Psoas muscle (tissue), 8 donors: ENCODE results near the gene FLNB. TPM values are rescaled to one million over a fixed set of nuclear protein-coding genes. Genes with fewer than 3 reads are reported as not detected.
A peak's percentile ranks its signal among the peaks of the same experiment; 100 is the strongest.

Experiments used
- ATAC-seq, 4 donors: fragments of 200-7000 bp; cut with Tn5 transposase; one replicate each; pipeline ENCODE4 v1.9.1; 2020; ENCODE audit warnings: moderate library complexity in 3 of 4, mild to moderate bottlenecking in 2 of 4
- DNase-seq, 2 donors: peaks; one replicate each; pipeline ENCODE4 v3.0.0-alpha.2; 2020
- H3K27ac ChIP-seq: fragments of 200-600 bp; one replicate; pipeline ENCODE4 v1.8.0; 2022
- H3K27me3 ChIP-seq, 3 donors: fragments of 200-600 bp in 1 of 3; one replicate each; pipeline versions ENCODE4 v1.6.1 to v1.8.0; 2013 to 2022; ENCODE audit warnings: low read length in 2 of 3, mild to moderate bottlenecking in 2 of 3, moderate library complexity in 1 of 3; ENCODE audit not compliant: insufficient read depth in 3 of 3
- H3K36me3 ChIP-seq, 2 donors: fragments of 200-600 bp in 1 of 2; one replicate each; pipeline versions ENCODE4 v1.6.1 to v1.8.0; 2013 to 2022; ENCODE audit warnings: low read depth in 1 of 2, mild to moderate bottlenecking in 1 of 2, moderate library complexity in 1 of 2; ENCODE audit not compliant: insufficient read depth in 1 of 2
- H3K4me1 ChIP-seq: fragments of 200-600 bp; one replicate; pipeline ENCODE4 v1.8.0; 2022
- H3K4me3 ChIP-seq: fragments of 200-600 bp; one replicate; pipeline ENCODE4 v1.8.0; 2022; ENCODE audit warnings: mild to moderate bottlenecking
- H3K9me3 ChIP-seq: fragments of 200-600 bp; one replicate; pipeline ENCODE4 v1.8.0; 2022
- CTCF ChIP-seq: fragments of 200-600 bp; IDR thresholded peaks from one replicate; pipeline ENCODE4 v1.8.0; 2022; ENCODE audit warnings: antibody characterized with exemption
- WGBS, 3 donors: extraction: QIAGEN DNeasy Blood & Tissue Kit; methylation state at CpG; one replicate each; pipeline versions ENCODE4 v1.1.6 to v1.1.7; 2013; 5-methylcytosine and 5-hydroxymethylcytosine counted together
- intact Hi-C, 2 donors: fragments of 100-400 bp; cut with DNase I; formaldehyde crosslinking; loops; one replicate each; pipeline versions ENCODE4 v1.11.0 to v1.14.2; 2022
- polyA plus RNA-seq, 3 donors: library from polyadenylated mRNA; stranded (reverse); fragments of 200-250 nt; gene quantifications; one replicate each; pipeline ENCODE4 v1.2.3, GENCODE V29; 2013
- total RNA-seq, 4 donors: library from RNA; stranded (reverse); fragmentation: NEBNext Ultra II Directional in 2 of 4; extraction: Animal tissue kit (Norgen Biotek cat#: 25700) in 2 of 4; gene quantifications; one replicate each; pipeline versions ENCODE4 v1.2.1 to v1.2.4, GENCODE V29; 2021 to 2023
- donor health status: healthy with polysubstance abuse.
- donor health status: DM: no; HTN: no; CAD: no; lungs with moderate emphysema.
- donor health status: Bipolar disorder and iron deficiency.
- donor health status: healthy.
- donor health status: DM: yes; HTN: yes; CAD: no.
- donor health status: DM: no; HTN: no; CAD: no.
- donor health status: DM: no; HTN: no; CAD: no.
- donor health status: DM: yes; HTN: yes; CAD: no.

Gene FLNB
- total and polyA plus RNA-seq, 7 donors: 6.4 to 17.9 (median 14.7) TPM

- DNase-seq (no peak), ATAC-seq (no peak)
- TF ChIP-seq CTCF: no peak
- no peaks in the 10 kb centered on the region for H3K9me3 ChIP-seq
- 61 to 66% (median 64%) methylated on average over 6 of the region's 6 CpGs for WGBS, 3 donors
- H3K27ac ChIP-seq: no peak overlapping the region
- no peaks in the 10 kb centered on the region for H3K36me3 ChIP-seq
- H3K27me3 ChIP-seq: peaks cover 0 to 15% (median 4%) of the 10 kb centered on the region in 3 donors
- intact Hi-C loops: loop anchor here in 1 of 2 donors (5.0 kb wide), 1 partner anchor 156 kb away; no protein-coding TSS in a partner anchor
- no peak overlapping the region for H3K4me3 ChIP-seq
- H3K4me1 ChIP-seq: peaks cover 5% of the 10 kb centered on the region
Observed at GRCh38 chr3:58006661-58007060, 1.6 kb upstream of the FLNB start.

- Histone ChIP-seq H3K36me3 (no peaks in the 10 kb centered on the region), H3K4me1 (peaks cover 5% of the 10 kb centered on the region), H3K27ac (peak overlapping the region; percentile 38), H3K4me3 (peak overlapping the region; percentile 81), H3K27me3 (peaks cover 0 to 15% (median 4%) of the 10 kb centered on the region in 3 donors), H3K9me3 (no peaks in the 10 kb centered on the region)
- DNase-seq: peak in 1 of 2 donors; percentile 26
- no peak for TF ChIP-seq CTCF
- peak in 3 of 4 donors; percentile 14 to 29 (median 14) for ATAC-seq
- WGBS, 3 donors: 28 to 40% (median 33%) methylated on average over 31 to 33 of the region's 33 CpGs
- intact Hi-C loops: loop anchor here in 1 of 2 donors (5.0 kb wide), 1 partner anchor 153 kb away; no protein-coding TSS in a partner anchor
Observed at GRCh38 chr3:58009026-58009748, 965 bp downstream of the FLNB start.

DNA sequence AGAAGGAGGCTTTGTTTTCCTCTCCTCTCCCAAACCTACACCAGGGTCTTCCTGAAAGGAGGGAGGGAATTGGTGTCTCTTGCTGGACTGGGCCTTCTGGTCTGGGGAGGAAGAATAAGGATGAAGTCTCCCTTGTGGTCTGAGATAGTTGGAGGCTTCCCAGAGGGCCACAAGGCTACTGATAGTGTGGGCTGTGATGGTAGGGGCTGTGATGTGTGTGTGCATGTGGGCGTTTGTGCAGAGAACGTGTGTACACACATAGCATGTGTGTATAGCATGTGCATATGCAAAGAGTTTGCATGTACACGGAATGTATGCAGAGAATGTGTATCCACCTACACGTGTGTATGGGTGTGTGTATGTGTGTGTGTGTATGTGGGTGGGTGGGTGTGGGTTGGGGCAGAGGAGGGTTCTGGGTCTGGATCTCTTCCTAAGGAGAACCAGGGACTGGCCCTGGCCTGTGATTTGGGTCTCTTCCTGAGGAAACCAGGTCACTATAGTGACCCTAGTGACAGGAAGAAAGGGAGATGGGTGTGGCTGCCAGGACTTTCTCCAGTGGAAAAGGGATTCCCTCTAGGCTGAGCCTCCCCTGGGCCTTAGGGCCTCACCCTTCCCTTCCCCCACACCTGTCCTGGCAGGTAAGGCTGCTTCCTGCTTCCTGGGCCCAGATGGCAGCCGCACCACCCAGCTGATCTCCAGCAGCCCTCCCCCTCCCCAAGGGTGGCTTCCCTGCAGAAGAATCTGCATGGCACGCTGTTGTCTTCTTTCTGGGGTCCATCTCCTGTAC is 1.7 kb downstream of the FLNB start:
- DNase-seq (no peak), ATAC-seq (no peak)
- Histone ChIP-seq H3K9me3 (no peaks in the 10 kb centered on the region), H3K36me3 (no peaks in the 10 kb centered on the region), H3K4me1 (peaks cover 5% of the 10 kb centered on the region), H3K27ac (no peak overlapping the region), H3K27me3 (peaks cover 0 to 15% (median 4%) of the 10 kb centered on the region in 3 donors), H3K4me3 (peak overlapping the region; percentile 81)
- no peak for TF ChIP-seq CTCF
- WGBS, 3 donors: 64 to 82% (median 70%) methylated on average over 6 of the region's 6 CpGs
- intact Hi-C loops: loop anchor here in 1 of 2 donors (5.0 to 10.0 kb wide), 2 partner anchors 152 to 285 kb away; no protein-coding TSS in a partner anchor

GRCh38 chr3:58010562-58010961 is 2.3 kb downstream of the FLNB start:
- intact Hi-C loops: loop anchor here in 1 of 2 donors (10.0 kb wide), 1 partner anchor 284 kb away; no protein-coding TSS in a partner anchor
- Histone ChIP-seq H3K36me3 (no peaks in the 10 kb centered on the region), H3K4me3 (peak overlapping the region; percentile 81), H3K27ac (no peak overlapping the region), H3K27me3 (peaks cover 0 to 15% (median 4%) of the 10 kb centered on the region in 3 donors), H3K4me1 (peaks cover 8% of the 10 kb centered on the region), H3K9me3 (no peaks in the 10 kb centered on the region)
- DNase-seq (no peak), ATAC-seq (no peak)
- TF ChIP-seq CTCF: no peak
- 78 to 91% (median 78%) methylated on average over 5 of the region's 5 CpGs for WGBS, 3 donors
